ENCODE data around the gene USP36.
"Not testable (repeated sequence)": the region's sequence is repeated elsewhere in the genome, so short reads cannot be mapped to it uniquely, and the experiment has no call there.

Gene USP36

DNA sequence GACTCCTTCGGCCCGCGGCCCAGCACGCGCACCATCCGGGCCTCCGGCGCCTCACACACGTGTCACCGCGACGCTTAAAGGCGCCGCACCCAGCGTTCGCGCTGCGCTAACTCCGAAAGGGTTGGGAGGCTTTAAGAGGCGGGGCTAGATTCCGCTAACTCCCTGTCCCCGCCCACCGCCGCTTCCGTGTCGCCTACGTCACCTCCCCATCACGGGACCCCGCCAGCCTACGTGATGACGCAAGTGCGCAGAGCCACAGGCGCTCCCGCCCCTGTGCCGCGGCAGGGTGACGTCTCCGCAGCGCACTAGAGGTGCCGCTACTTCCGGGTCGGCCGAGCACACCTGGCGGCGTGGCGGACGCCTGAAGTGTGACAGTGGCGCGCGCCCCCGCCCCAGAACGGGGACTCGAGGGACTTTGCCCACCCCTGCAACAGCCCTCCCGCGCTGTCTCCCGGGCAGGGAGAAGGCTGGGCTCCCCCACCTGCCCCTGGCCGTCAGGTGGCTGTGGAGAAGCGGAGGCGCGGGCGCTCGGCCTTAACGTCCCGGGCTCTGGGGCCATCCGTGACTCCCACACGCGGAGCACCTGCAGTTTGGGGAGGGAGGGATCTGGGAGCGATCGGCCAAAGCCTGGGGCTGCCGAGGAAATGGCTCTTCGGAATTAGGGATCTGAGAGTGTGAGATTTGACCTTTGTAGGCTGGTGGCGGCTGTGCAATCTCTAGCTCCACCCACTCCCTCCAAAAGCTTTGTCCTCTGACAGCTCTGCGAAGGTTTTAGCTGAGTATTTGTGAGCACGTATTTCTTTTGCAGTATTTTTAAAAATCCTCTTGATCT is at the start of gene USP36:
Gene USP36 (minus strand): TSS at position 35 of the 832 bp plus-strand sequence. CDS start 4,451 bp downstream, outside the sequence.
- peak; percentile 100 for DNase-seq

DNA sequence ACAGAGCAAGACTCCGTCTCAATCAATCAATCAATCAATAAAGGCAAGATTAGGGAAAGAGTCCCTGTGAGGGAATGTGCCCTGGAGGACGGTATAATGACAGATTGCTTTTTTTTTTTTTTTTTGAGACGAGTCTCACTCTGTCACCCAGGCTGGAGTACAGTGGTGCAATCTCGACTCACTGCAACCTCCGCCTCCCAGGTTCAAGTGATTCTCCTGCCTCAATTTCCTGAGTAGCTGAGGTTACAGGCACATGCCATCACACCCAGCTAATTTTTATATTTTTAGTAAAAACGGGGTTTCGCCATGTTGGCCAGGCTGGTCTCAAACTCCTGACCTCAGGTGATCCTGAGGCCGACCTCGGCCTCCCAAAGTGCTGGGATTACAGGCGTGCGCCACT is 49.5 kb upstream of the USP36 start:
- not testable (repeated sequence) for DNase-seq

DNA sequence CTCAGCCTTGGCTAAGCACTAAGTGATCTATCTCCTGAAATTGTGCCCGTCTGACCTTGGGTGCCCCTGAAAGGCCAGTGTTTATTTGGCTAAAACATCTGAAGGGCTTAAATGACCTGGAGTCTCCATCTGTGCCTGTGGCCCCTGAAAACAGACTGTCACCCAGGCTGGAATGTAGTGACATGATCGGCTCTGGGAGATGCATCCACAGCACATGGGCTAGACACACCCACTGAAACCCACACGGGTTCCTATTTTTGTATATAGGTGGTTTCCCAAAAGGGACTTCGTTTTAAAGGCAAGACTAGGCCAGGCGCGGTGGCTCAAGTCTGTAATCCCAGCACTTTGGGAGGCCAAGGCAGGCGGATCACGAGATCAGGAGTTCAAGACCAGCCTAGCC is 48.9 kb upstream of the USP36 start:
- no peak for DNase-seq

DNA sequence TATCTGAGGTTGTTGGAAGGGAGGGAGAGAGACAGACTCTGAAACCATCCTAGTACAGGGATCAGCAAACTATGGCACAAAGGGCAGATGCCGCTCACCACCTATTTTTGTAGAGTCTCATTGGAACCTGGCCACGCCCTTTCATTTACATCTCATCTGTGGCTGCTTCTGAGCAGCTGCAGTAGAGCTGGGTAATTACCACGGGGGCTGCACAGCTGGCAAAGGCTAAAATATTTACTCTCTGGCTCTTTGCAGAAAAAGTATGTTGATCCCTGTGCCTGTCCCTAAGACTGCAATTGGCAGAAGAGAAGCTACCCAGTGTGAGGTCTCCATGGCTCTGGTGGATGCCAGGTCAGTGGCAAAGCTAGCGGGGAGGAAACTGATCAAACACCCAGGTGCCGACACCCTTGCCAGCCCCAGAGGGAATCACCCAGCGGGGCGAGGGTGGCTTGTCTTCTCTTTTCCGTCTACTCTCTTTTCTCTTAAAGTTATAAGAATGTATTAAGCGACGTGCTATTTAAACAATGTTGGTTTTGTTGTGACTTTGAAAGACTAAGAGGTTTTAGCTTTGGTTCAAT is 48.4 kb upstream of the USP36 start:
- DNase-seq: peak; percentile 22

DNA sequence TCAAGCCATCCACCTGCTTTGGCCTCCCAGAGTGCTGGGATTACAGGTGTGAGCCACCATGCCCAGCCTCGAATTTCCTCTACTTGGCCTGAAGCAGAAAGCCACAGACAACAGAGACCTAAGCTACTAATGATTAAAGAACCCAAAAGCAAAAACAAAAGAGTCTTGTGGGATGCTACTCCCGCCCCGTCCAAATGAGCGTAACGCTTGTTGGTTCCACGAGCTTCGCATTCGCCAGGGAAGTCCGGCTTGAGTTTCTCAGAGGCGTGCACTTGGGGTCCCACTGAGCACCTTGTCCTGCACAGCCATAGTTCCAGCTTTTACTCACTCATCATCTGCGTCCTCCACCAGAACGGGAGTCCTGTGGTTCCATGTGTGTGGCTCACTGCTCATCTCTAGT is 46.3 kb upstream of the USP36 start:
- no peak for DNase-seq

DNA sequence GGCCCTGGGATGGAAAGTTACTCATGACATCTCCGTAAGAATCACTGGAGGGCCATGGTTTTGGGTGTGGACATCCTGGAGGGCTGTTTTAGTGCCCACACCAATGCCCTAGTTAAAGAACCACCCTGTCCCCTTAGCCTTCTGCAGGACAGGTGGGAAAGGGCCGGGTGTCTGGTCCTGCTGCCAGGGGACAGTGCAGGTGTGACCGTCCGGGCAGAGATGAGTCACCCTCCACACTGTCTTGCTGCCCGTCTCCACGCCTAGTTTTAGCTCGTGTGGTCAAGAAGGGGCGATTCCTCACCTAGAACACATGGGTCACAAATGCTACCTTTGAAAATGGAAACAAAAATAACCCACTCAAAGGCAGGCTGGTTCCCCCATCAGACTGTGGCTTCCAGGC is 45.3 kb upstream of the USP36 start:
- no peak for DNase-seq

DNA sequence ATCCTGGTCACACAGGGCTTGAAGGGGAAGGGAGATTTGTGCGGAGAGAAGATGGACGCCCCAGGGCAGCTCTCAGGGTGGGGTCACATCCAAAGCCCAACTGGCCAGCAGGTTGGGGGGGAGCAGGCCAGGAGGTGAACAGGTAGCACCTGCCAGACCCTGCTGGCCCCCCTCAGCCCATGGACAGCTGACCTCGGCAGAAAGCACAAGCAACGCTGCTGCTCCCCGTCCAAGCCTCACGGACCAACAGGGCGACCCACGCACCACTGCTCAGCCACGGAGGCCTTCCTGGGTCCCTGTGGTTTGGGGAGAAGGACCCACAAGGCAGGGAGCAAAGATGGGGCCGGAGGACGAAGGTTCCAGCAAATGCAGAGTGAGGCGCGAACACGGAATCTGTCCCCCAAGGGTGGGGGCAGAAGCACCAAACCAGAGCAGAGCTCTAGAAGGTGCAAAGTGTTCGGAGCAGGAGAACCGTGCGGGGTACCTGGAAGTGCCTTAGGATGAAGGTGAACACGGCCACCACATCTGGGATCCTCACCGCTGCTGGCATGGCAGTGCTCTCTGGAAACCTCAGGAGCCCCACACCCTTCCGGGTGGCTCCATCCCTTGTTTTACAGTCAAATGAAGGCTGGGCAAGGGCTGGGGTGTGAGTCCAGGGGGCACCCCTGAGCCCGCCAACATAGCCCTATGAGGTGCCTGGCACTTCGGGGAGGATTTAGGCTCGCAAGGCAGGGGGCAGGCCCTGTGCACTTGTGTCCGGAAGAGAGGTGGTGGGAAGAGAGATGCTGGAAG is 44.5 kb upstream of the USP36 start:
- no peak for DNase-seq

DNA sequence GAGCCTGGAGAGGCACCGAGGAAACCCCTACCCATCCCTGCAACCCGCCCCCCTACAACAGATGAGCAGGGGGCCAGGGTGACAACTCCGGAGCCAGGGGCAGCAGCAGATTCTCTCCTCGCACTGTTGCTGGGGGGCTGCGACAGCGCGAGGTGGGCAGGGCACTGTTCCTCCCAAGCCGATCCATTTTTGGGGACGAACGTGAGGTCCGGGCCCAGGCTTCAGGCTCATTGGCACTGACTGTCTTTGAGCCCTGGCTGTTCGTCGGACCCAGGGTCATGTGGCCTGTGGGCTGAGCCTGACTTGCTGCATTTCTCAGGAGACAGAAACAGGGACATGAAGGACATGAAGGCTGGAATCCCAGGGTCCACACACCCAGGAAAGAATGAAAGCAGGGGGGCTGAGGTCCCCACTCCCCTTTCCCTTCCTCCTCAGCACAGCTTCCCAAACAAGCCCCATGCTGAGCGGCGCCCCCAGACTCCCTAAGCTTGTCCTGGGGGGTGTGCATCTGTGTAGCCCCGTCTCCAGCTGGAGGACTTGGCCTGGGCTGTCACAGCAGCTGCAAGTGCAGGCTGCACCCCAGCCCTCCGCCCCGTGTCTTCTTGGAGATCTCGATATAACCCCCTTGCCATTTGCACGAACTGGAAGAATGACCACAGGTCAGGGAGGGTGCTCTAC is 43.7 kb upstream of the USP36 start:
- no peak for DNase-seq

DNA sequence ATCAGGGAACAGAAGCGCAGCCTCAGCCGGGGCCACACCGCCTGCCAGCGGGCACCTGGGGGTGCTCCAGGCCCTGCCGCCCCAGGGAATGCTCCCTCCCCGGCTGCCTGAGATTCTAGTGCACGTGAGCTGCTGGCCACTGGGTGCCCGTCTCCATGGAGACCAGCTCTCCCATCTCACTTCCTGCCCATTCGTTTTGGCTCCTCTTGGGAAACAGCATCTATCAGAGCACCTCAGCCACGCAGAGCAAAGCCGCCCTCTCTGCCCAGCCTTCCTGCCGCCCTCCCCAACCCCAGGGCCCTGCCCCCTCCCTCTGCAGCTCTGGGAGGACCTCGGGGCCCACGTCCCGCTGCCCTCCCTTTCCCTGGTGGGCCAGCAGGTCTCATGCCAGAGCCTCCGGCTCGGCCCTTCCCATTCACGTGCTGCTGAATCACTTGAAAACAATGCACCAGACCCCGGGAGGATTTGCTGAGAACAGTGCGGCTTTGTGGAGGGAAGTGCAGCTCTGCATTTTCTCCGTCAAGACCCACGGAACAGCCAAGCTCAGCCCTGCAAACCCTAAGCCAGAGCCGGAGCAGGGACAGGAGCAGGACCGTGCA is 43.0 kb upstream of the USP36 start:
- DNase-seq: peak; percentile 9

DNA sequence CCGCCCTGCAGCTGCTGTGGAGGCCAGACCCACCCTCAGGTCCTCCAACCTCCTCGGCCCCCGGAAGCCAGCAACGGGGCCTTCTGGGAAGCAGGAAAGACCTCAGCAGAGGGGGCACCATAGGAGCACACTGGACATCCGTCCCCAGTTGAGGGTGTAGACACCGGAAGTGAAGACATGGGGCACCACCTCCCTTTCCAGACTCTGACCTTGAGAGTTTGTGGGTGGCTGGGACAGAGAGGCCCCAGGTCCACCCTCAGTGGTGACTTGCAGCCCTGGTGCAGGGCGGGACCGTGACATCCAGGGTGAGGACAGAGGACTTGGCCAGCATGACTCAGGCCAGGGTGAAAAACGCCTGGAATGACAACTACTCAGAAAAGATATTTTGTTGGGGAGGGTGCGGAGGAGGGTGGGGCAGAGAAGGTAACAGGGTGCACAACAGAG is 42.5 kb upstream of the USP36 start:
- DNase-seq: no peak

DNA sequence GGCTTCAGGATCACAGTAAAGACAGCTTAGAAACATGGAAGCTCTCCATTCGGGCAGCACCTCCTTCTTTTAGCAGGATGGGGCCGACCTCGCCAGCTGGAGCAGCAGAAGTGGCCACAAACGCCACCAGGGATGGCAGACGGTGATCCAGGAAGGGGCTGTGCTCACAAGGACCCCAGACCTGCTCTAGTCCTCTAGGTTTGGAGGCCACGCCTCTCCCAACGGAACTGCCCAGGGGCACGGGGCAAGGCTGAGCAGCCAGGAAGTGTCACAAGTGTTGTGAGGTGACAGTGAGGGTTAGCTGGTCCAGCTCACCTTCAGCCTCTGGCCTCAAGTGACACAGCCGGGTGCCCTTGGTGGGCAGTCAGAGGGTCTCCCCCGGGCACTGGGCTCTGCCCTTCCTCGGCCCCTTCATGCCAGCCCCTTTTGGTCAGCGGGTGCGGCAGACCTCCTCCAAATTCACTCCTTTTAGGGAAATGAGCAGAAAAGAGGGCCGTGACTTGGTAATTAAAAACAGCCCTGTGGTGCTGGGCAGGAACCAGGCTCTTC is 42.0 kb upstream of the USP36 start:
- no peak for DNase-seq

DNA sequence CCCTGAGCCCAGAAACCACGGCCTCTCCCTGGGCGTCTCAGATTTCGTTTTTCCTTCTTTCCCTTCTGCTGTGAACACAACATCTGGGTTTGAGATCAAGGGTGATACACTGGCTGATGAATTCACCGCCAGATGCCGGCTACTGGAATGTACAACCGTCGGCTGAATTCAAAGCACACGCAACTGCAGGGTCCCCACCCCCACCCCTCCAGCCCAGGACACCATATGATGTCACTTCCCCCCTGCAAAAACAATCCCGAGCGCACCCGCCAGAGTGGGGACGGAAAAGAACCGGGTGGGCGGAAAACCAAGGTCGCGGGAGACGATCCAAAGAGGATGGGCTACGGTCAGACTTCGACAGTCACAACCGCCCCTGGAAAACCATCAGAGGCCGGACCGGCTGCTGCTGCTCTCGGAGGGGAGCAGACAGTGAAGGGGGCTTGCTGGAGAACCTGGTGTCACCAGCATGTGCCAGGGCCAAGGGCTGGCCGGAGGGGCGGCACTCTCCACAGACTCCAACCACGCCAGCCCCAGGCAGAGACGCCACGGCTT is 39.1 kb upstream of the USP36 start:
- peak; percentile 63 for DNase-seq

DNA sequence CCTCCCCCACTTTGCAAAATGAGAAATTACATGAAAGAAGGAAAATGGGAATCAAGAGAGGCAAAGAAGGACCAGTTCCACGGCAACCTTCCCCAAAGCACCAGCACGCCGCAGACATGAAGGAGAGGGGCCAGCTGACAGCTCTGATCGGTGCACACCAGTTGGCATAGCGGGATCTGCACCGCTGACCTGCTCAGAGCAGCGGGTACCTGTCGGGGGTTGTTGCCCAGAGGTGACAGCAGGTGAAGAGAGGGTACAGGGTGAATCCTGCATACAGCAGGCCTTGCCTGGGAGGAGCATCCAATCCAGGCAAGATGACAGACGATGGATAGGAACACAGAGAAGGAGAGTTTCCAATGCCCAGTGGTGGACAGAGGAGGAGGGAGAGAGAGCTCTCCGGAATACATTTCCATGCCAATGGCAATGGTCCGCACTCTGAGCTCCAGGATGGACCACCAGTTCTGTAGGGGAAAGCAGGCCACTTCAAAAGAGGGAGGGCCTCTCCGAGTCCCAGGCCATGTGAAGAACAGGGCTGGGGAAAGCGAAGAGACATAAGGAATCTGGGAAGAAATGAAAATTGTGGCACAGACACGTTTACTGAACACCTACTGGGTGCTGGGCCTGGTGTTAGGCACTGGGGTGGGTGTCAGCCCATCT is 38.4 kb upstream of the USP36 start:
- no peak for DNase-seq

DNA sequence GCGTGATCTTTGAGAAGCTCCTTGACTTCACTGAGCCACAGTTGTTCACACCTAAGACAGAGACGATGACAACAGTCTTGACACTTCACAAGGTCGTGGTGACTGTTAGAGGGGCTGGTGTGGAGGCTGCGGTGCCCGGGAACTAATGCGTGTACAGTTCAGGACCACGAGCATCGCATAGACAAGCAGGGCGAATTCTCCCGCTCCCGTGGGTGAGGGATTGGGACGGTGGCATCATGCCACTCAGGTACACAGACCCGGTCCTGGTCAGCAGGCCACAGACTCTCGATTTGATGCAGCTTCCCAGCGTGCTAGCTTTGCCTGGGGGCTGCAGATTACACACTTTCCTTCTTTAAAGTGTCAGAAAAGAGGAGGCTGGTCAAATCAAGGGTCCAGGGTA is 37.6 kb upstream of the USP36 start:
- DNase-seq: no peak

DNA sequence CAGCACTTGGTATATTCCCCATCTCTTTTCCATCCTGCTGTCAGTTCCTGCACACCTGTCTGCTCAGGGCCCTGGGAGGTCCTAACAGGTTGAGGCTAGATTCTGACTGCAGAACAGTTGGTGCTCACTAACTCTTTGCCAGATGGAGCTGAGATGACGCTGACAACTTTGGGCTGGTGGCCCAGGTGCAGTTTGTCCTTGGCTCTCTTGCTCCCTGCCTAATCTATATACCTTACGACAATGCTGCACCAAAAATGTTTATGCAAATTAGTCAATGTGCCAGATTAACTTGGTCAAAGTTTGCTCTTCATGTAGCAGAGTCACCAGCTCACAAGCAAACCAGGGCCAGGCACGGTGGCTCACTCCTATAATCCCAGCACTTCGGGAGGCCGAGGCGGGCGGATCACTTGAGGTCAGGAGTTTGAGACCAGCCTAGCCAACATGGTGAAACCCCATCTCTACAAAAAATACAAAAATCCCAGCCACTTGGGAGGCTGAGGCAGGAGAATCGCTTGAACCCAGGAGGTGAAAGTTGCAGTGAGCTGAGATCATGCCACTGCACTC is 36.4 kb upstream of the USP36 start:
- DNase-seq: not testable (repeated sequence)

DNA sequence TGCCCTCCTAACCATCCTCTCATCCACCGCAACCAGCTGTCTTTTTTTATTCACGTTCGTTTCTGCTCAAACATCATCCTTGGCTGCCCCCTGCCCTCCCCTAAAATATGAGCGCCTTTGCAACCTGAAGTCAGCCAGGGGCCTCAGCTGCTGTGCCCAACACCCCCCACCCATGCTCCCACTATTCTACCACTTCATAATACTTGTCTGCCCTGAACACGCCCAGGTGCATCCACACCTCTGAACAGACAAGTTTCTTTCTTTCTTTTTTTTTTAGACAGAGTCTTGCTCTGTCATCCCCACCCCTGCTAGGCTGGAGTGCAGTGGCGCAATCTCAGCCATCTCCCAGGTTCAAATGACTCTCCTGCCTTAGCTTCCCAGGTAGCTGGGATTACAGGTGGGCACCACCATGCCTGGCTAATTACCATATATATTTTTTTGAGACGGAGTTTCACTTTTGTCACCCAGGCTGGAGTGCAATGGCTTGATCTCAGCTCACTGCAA is 35.5 kb upstream of the USP36 start:
- no peak for DNase-seq

DNA sequence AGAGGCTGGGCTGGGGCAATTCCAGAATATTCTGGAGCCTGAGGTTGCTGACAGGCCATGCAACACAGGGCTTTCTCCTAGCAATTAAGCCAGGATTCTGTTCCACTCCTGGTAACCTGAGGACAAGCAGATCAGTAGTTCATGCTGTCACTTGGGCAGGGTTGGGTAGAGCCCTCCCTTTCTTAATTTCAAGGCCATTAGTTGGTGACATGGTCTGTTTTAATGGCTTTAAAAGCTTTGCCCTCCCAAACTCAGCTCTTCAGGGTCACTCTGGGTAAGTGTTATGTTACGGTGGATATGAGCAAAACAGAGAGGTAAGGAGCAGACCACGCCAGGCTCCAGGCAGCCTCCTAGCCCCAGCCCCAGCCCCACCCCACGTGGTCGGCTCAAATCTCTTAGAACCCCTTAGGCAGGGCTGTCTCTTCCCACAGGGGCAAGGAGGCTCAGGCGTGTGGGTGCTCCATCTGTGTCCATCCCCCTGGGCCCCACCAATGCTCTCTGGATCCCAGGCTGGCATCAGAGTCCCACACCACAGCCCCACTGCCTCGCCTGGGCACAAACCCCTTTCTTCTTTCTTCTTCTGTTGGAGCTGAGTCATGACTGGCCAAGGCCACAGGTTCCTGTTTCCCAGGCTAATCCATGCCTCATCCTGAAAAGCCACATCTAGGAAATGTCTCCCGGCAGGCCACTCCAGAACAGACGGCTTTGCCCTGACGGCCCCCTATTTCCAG is 34.9 kb upstream of the USP36 start:
- no peak for DNase-seq

DNA sequence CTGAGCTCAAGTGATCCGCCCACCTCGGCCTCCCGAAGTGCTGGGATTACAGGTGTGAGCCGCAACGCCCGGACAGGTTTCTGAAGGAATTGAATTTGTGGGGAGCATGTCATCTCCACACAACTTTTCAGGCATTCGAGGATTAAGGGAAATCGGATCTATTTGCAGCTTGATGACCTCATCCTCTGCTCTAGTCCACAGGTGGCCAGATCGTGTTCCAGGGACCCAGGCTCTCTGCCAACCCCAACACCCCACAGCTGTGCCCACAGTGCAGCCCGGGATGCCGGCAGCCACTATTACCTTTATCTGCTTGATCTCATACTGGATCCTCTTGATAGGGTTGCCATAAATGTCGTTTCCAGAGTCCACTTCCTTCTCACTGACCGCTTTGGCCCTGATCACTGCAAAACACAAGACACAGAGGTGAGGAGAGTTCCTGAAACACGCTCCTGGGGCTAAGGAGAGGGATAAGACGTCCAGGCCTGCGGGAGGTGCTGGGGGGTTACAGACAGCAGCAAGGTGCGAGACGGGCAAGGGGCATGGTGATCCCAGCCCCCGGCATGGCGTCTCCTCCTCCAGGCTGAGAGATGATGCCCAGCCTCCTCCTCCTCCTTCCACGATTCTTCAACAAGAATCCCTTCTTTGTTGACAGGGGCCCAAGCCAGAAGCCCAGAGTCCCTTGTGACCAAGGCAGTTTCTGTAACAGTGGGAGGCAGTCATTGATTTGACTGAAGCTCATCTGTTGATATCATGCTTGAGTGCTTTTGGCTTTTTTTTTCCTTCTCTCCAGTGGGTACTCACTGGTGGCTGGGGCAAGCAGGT is 33.1 kb upstream of the USP36 start:
- no peak for DNase-seq

DNA sequence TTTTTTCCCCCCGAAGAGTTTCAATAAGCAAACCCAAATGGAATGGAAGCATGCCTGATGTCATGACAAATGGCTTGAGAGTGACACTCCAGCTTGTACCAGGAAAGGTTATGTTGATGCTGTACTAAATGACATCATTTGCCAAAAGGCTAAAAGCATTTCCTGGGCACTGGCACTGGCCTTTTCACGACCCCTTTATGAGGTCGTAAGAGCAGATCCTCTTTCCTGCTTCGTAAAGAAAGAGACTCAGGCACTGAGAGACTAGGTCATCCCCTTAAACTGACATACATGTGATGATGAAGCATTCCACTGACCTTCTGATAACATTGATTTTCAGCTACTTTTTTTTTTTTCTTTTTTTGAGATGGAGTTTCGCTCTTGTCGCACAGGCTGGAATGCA is 31.9 kb upstream of the USP36 start:
- DNase-seq: no peak

Measured in CD4-positive, alpha-beta T cell treated with Interleukin-17A for 4 hours (primary cell).